GM20431 (cell line): ENCODE data around the gene BAZ2B.
"Not testable (repeated sequence)": the region's sequence is repeated elsewhere in the genome, so short reads cannot be mapped to it uniquely, and the experiment has no call there.

Source experiments
- in situ Hi-C: fragments of 300-500 bp; cut with MseI, MboI; formaldehyde crosslinking; loops from one replicate; pipeline ENCODE4 v1.15.0; 2020; ENCODE audit warnings: low sequenced_read_pairs; ENCODE audit not compliant: unreplicated experiment

The BAZ2B gene

GRCh38 chr2:159444754-159445153 lies 171.6 kb downstream of the BAZ2B start:
- in situ Hi-C loops, result no loop called here

DNA sequence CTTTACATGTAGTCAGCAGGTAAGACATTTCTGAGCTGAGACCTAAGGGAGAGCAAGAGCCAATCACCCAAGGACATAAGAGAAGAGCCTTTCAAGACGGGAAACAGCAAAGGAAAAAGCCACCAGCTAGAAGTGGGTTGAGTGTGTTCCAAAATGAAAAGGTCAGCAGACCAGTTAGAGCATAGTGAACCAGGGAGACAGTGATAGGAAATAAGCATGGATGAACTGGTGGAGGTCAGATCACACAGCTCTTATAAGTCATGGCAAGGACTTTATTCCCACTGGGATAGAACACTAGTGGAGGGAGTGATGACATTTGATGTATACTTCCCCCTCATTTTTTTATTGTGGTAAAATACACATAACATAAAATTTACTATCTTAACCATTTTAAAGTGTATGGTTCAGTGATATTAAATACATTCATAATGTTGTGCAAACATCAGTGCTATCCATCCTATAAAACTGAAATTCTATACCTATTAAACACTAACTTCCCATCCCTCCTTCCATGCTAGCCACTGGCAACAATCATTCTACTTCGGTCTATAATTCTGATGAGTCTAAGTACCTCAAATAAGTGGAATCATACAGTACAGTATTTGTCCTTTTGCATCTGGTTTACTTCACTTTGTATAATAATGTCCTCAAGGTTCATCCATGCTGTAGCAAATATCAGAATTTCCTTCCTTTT lies 174.0 kb downstream of the BAZ2B start:
- in situ Hi-C loops, result no loop called here

- in situ Hi-C loops, result no loop called here
These were observed 175.2 kb downstream of the BAZ2B start for GRCh38 chr2:159441182-159441581.

- in situ Hi-C loops, result no loop called here
These were observed 176.9 kb downstream of the BAZ2B start for GRCh38 chr2:159439421-159439820.

DNA sequence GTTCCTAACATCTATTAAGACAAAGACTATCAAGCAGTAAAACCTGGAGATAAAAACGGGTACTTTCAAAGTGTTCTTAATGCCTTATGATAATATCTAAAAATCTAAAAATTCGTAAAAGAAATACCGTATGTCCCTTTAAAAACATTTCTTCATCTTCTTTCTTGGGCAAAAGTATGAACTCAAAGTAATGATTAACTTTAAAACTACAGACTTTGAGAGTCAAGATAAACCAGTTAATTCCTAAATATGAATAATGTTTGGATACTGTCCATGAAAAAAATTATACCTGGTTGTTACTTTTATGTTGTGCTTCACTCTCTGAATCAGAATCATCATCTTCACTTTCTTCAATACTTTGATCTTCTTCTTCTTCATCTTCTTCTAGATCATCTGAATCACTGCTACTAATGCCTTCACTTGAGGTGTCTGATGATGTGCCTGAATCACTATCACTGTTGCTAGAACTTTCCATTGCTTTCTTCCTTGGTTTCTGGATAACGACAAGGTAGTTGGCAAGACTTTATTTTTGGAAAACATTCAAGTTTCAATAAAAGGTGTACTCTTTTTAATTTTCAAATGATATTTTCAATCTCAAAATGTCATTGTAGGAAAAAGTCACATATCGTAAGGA lies 177.5 kb downstream of the BAZ2B start:
- in situ Hi-C loops, result no loop called here

DNA sequence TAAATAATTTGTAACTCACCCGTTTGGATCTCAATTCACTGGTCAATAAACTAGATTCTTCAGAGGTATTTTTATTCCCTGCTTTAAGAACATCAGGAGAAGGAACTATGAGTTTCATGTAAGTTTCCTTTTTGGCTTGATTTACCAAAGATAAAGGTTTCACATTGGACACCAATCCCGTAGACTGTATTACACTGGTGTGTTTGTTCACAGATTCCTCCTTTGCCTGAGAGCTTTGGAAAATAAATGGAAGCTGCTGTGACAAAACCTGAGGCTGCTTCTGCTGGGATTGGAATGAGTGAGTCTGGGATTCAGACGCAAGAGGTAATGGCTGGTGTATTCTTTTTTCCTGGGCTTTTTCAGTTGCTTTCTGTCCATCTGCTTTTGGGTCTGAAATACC lies 178.1 kb downstream of the BAZ2B start:
- in situ Hi-C loops, result no loop called here

- in situ Hi-C loops, result no loop called here
These were observed 183.7 kb downstream of the BAZ2B start for GRCh38 chr2:159432610-159433009.

- in situ Hi-C loops, result no loop called here
These were observed 189.3 kb downstream of the BAZ2B start for GRCh38 chr2:159427048-159427447.

GRCh38 chr2:159419403-159419802 lies 196.9 kb downstream of the BAZ2B start:
- in situ Hi-C loops, result no loop called here

DNA sequence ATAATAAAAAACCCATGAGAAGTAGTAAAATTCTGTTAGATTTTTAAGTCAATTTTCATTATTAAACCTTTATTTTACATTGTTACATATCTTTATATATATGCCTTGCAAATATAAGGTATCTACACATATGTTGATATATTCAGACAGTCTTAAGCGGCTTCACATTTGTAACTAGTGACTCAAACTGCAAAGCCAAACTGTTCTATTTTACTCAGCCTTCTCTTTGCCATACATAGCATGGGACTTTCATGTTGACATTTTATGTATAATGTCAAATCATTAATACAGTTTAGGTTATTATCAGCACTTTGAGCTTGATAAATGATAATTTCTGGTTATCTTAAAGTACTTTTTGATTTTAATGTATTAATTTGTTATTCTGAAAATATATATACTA lies 204.9 kb downstream of the BAZ2B start:
- in situ Hi-C loops, result no loop called here

DNA sequence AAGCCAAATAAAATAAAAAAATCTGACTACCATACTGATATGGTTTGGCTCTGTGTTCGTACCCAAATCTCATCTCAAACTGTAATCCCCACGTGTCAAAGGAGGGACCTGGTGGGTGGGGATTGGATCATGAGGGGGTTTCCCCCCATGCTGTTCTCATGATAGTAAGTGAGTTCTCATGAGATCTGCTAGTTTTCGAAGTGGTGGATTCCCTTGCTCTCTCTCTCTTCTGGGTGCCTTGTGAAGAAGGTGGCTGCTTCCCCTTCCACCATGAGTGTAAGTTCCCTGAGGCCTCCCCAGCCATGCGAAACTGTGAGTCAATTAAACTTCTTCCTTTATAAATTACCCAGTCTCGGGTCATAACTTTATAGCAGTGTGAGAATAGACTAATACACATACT lies 206.1 kb downstream of the BAZ2B start:
- in situ Hi-C loops, result no loop called here

DNA sequence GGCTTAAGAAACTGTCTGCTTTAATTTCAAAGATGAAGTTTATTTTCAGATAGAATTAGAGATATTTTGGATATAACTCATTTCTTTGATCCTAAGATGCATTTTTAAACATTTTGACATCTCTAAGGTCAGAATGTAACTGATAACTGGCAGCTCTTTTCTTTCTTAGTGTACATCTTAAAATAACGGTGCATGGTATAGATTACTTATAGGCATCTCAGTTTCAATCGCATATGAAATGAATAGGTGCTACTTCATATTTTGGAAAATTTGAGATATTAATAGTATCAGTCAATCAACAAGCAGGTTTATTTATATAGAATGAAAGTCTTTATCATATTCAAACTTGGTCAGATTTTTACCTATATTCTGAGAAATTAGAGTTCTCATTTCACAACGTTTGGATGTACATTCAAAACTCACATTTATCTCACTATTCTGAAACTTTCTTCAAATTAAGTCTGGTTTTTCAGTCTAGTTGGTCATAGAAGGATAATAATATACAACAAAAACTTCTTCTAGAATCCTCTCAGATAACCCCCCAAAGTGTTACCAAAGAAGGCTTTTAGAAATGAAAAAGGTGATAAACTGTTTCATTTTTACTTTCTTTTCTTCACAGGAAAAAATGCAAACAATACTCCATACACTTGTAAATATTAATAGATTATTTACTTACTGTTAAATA lies 207.1 kb downstream of the BAZ2B start:
- in situ Hi-C loops, result no loop called here

DNA sequence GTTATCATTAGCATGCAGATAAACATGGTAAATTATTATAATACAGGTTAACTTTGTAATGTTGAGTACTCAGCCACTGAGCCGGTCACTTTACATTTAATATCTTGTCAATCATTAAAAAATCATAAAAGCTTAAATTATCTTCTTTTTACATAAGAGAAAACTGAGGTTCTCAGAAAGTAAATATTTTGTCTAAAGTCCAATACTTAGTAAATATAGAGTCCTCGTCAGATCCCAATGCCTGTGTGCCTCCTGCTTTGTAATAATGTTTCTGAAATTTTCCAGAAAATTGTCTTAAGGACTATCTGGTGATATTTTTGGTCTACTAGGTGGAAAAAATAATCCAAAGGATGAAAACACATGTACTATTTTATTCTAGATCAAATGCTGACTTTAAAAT lies 213.6 kb downstream of the BAZ2B start:
- in situ Hi-C loops, result no loop called here

- in situ Hi-C loops, result not testable (repeated sequence)
These were observed 214.2 kb downstream of the BAZ2B start for GRCh38 chr2:159402160-159402559.

DNA sequence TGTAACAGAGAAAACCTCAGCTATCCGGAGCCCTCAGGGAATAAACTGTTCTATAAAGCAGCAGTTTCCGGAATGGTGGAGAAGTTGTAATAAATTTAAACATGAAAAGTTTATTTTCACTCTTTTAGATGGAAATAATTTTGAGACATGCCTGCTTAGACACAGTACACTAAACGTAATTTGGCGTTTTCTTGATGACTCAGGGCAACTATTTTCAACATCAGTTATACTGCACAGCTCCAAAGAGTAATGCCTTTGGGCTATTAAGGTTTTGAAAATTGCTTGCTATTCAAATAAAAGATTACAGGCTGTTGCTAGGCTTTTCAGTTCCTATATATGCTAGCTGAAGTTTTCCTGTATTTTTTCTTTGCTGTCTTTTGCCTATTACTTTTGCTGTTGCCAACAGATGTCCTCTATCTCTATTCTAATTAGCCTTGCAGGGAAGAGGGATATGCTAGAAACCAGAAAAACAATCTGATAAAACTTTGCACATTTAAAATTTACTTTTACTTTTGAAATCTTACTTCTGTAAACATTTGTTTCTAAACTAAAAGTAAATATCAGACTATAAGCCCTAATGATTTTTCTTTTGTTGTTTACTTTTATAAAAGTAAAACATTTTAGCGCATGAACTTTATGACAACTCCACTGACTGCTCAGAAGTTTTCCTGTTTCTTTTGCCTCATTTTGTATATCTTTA lies 216.5 kb downstream of the BAZ2B start:
- in situ Hi-C loops, result no loop called here

DNA sequence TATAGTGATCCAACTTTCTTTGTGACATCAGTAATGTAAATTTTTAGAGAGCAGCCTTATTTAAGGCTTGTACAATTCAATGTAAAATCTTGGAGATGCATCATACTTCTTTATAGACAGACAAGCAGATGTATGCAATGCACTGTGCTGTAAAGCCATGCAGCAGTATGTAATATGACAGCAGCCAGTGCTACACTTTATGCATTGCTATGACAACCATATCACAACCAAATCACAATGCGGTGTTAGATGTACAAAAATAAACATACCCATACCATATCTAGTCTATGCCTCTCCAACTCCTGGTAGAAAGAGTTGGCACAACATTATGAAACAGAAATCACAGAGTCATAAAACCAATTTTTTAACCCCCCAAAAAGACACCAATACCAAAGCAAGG lies 219.5 kb downstream of the BAZ2B start:
- in situ Hi-C loops, result no loop called here

GRCh38 chr2:159382447-159383028 lies 233.8 kb downstream of the BAZ2B start:
- in situ Hi-C loops, result no loop called here

DNA sequence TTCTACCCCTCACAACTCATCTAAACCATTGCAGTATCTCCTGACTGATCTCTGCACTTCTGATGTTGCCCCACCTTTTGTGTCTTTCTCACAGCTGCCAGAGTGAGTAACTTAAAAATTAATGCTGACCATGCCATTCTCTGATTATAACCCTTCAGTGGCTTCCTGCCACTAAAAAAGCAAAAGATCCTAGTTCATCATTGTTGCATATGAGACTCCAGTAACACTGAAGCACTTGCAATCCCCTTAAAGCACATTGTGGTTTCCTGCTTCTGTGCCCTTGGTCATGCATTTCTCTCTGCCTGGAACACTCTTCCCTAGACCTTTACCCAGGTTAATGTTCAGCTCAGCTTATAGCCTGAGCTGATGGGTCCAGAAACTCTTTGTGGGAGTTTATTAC lies 234.8 kb downstream of the BAZ2B start:
- in situ Hi-C loops, result no loop called here

DNA sequence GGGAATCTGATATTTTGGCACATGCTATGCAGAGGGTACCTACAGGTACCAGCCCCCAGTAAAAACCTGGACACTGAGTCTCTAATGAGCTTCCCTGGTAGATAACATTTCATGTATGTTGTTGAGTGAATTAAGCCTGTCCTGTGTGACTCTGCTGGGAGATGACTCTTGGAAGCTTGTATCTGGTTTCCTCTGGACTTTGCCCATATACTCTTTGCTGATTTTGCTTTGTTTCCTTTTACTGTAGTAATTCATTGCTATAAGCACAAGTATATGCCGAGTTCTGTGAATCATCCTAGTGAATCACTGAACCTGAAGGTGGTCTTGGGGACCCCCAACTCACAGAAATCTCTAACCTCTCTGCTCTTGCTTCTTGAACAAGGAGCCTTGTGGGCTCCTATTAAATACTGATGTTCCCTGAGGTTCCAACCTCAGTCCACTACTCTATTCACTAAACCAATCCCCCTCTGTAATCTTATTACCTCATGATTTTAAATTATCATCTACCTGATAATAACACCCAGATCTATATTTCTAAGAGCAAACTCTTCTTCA lies 235.6 kb downstream of the BAZ2B start:
- in situ Hi-C loops, result no loop called here

DNA sequence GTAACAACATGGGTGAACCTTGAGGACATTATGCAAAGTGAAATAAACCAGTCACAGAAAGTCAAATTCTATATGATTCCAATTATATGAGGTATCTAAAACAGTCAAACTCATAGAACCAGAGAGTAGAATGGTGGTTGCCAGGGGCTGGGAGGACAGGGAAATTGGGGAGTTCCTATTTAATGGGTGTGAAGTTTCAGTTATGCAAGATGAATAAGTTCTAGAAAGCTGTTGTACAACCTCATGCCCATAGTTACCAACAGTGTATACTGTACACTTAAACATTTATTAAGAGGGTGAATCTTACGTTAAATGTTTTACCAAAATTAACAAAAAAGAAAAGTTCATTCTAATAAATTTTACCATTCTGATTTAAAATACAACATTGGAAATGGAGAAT lies 237.2 kb downstream of the BAZ2B start:
- in situ Hi-C loops, result no loop called here
